HUES48 (cell line): ENCODE data around the gene PRKAG1.

Experiments used
- H3K27ac ChIP-seq: one replicate; pipeline ENCODE4 v1.7.0; 2013; ENCODE audit warnings: low read depth, low read length, inconsistent platforms
- H3K27me3 ChIP-seq: 2 replicates; pipeline ENCODE4 v1.6.1; 2013; ENCODE audit warnings: mild to moderate bottlenecking, low read length; ENCODE audit not compliant: control insufficient read depth, insufficient read depth
- H3K36me3 ChIP-seq: 2 replicates; pipeline ENCODE4 v1.6.1; 2013; ENCODE audit warnings: low read length; ENCODE audit not compliant: control insufficient read depth, insufficient read depth
- H3K4me1 ChIP-seq: 2 replicates; pipeline ENCODE4 v1.6.1; 2013; ENCODE audit warnings: mild to moderate bottlenecking, low read length; ENCODE audit not compliant: control insufficient read depth, insufficient read depth
- H3K4me3 ChIP-seq: 2 replicates; pipeline ENCODE4 v1.5.1; 2013; ENCODE audit warnings: mild to moderate bottlenecking, low read depth, low read length
- H3K9ac ChIP-seq: 2 replicates; pipeline ENCODE4 v1.6.1; 2013; ENCODE audit warnings: mild to moderate bottlenecking, low read depth, low read length, moderate library complexity
- H3K9me3 ChIP-seq: 2 replicates; pipeline ENCODE4 v1.6.1; 2013; ENCODE audit warnings: low read length; ENCODE audit not compliant: control insufficient read depth, insufficient read depth

Gene PRKAG1

DNA sequence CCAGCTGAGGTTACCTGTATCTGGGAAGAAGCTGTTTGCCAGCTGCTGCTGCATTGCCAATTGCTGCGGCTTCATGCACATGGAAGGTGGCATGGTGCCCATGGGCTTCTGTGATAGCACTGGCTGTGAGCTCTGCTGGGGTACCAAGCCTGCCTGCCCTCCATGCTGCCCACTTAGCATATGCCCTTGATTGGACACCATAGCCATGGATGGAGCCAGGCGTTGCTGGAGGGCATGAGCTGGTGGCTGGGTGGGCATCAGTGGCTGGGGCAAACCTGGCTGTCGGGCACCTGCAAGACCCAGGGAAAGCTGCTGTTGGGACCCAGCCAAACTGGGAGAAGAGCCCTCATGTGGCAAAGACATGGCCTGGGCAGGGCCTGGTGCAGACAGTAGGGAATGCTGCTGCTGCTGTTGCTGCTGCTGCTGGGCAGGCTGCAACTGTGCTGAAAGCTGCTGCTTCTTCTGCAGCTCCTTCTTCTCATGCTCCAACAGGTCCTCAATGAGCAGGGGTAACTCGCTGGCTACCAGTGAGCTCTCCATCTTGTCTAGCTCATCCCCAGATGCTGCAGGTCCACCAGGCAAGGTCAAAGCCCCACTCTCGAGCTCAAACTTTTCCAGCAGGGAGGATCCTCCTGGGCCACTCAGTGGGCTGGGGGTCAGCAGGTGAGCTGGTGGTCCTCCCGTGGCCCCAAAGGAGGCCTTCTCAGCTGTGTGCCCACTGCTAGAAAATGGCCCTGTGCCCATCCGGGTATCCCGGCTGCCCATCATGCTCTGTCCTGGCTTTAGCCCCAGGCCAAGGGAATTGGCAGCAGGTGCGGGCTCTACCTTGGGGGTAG lies 18.8 kb upstream of the PRKAG1 start:
- H3K9ac ChIP-seq, result no peak overlapping the region
- no peak overlapping the region for H3K4me3 ChIP-seq
- peaks cover 96% of the 10 kb centered on the region for H3K36me3 ChIP-seq
- no peaks in the 10 kb centered on the region for H3K9me3 ChIP-seq
- no peaks in the 10 kb centered on the region for H3K4me1 ChIP-seq
- H3K27me3 ChIP-seq, result no peaks in the 10 kb centered on the region
- H3K27ac ChIP-seq, result no peak overlapping the region

DNA sequence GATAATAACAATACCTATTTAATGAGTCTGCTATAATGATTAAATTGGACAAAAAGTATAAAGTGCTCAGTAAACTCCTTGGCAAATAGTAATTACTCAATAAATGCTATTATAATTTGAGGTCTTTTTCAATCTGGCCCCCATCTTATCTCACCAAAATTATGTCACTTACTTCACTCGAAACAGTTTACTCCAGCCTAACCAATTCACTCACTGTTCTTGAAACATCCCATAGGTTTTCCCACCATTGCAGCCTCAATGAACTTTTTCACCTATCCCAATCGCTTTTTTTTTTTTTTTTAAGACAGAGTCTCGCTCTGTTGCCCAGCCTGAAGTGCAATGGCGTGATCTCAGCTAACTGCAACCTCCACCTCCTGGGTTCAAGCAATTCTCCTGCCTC lies 17.5 kb upstream of the PRKAG1 start:
- H3K4me1 ChIP-seq, result no peaks in the 10 kb centered on the region
- H3K36me3 ChIP-seq, result peaks cover 96% of the 10 kb centered on the region
- no peak overlapping the region for H3K9ac ChIP-seq

DNA sequence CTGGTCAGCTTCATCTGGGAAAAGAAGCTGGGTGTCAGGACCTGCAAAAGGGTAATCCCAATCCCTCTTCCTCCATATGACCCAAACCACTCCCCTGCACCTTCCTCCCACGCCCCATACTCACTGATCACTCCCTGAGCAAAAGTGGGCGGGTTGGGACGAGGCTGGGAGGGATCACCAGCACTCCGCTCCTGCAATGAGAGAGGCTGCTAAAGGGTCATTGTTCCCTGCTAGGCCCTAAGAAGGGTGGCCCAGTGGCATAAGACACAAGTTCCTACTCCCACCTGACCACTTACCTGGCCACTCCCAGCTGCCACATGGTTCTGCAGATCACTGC lies 15.7 kb upstream of the PRKAG1 start:
- Histone ChIP-seq H3K4me3 (no peak overlapping the region), H3K9me3 (no peaks in the 10 kb centered on the region), H3K4me1 (no peaks in the 10 kb centered on the region), H3K36me3 (peaks cover 96% of the 10 kb centered on the region), H3K9ac (no peak overlapping the region), H3K27ac (no peak overlapping the region), H3K27me3 (no peaks in the 10 kb centered on the region)

More for the DNA sequence above, 17.5 kb upstream of the PRKAG1 start:
- Histone ChIP-seq H3K9me3 (no peaks in the 10 kb centered on the region), H3K4me3 (no peak overlapping the region), H3K27me3 (no peaks in the 10 kb centered on the region), H3K27ac (no peak overlapping the region)

DNA sequence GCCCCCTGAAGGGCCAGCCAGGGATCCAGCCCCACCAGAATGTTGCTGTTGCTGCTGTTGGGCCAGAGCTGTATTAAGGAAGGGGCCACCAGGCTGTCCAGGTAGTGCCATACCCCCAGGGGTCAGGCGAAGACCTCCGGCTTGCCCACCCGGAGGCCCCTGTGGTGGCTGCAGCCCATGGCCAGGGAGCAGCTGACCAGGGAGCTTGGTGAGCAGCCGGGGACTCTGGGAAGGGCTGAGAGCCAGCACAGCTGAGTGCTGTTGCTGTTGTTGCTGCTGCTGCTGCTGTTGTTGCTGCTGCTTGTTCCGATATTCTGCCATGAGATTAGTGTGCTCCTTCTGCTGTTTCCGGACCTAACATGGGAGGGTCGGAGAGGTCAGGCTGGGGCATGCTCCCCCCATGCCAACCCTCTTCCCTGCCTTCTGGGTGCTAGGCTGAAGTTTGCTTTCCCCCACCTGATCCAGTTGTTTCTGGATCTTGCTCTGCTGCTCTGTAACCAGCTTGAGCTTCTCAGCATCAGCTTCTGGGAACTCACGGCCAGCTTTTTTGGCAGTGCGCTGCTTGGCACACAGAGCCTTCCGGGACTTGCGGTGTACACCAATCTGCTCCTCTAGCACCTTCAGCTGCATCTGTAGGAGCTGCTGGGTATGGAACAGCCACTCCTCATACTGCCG lies 15.2 kb upstream of the PRKAG1 start:
- H3K9me3 ChIP-seq, result no peaks in the 10 kb centered on the region
- no peak overlapping the region for H3K4me3 ChIP-seq
- H3K27me3 ChIP-seq, result no peaks in the 10 kb centered on the region
- no peaks in the 10 kb centered on the region for H3K4me1 ChIP-seq
- no peak overlapping the region for H3K9ac ChIP-seq
- no peak overlapping the region for H3K27ac ChIP-seq
- H3K36me3 ChIP-seq, result peaks cover 96% of the 10 kb centered on the region

DNA sequence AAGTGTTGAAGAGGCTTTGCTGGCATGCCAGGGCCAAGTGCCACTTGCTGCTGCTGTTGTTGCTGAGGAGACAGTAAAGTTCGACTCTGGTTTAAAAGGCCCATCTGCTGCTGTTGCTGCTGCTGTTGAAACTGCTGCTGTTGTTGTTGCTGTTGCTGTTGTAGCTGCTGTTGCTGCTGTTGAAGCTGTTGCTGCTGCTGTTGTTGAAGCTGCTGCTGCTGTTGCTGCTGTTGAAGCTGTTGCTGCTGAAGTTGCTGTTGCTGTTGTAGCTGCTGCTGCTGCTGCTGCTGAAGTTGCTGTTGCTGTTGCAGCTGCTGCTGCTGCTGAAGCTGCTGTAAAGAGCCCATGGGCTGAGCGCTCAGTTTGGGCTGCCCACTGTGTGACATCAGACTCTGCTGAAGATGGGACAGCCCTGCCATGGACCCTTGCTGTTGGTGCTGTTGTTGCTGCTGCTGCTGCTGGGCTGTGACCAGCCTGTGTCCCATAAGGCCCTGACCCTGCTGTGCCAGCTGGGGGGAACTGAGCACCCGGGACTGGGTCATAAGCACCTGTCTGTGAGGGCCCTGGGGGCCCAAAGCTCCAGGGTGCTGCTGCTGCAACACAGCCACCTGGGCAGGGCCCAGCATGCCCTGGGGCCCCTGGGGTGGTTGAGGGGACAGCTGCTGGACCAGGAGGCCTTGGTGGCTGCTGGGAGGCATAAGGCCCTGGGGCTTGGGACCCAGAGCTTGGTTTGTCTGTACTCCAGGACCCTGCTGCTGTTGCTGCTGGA lies 14.3 kb upstream of the PRKAG1 start:
- H3K4me1 ChIP-seq, result no peaks in the 10 kb centered on the region
- peaks cover 96% of the 10 kb centered on the region for H3K36me3 ChIP-seq
- H3K9me3 ChIP-seq, result no peaks in the 10 kb centered on the region
- H3K4me3 ChIP-seq, result no peak overlapping the region
- no peak overlapping the region for H3K27ac ChIP-seq
- no peak overlapping the region for H3K9ac ChIP-seq
- H3K27me3 ChIP-seq, result no peaks in the 10 kb centered on the region

DNA sequence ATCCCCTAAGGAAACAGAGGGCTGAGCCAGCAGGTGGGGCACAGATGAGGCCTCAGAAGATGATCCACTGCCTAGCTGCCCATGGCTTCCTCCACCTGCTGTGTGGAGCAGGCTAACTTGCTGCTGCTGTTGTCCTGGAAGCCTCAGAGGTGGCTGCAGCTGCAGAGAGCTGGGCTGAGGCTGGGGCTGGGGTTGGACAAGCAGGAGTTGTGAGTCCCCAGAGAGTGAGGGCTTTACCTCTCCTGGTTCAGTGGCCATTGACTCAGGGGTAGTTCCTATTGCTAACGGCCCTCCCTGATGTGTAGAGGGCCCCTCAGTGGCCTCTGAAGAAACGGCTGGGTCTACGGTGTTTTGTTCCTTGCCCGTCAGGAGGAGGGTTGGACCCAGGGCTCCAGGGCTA lies 13.7 kb upstream of the PRKAG1 start:
- H3K4me1 ChIP-seq, result no peaks in the 10 kb centered on the region
- no peak overlapping the region for H3K27ac ChIP-seq
- H3K27me3 ChIP-seq, result no peaks in the 10 kb centered on the region
- H3K4me3 ChIP-seq, result no peak overlapping the region
- H3K9ac ChIP-seq, result no peak overlapping the region
- H3K9me3 ChIP-seq, result no peaks in the 10 kb centered on the region
- peaks cover 96% of the 10 kb centered on the region for H3K36me3 ChIP-seq

DNA sequence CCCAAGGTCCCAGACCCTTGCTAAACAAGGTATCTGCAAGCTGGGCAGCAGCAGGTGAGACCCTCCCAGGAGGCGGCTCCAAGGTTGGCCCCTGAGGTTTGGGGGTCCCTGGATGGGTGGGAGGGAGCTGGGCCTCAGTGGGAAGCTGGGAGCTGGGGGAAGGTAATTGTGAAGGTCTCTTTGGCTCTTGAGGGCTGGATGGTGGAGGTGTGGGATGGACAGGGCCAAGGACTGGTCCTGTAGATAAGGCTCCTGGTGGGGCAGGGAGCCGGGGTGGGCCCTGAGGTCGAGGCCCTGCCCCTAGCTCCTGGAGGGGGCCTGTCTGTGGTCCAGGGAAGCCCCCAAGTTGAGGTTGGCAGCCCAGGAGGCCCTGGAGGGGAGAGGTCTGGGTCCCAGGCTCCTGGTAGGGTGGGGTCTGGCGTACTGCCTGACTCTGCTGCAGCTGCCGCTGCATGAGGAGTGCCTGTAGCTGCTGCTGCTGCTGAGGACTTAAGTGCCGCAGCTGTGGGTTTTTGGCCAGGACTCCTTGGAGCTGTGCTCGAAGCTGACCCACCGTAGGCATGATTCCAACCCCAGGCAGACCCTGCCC lies 13.1 kb upstream of the PRKAG1 start:
- Histone ChIP-seq H3K36me3 (peaks cover 95% of the 10 kb centered on the region), H3K27me3 (no peaks in the 10 kb centered on the region), H3K27ac (no peak overlapping the region), H3K9ac (no peak overlapping the region), H3K9me3 (no peaks in the 10 kb centered on the region), H3K4me3 (no peak overlapping the region), H3K4me1 (no peaks in the 10 kb centered on the region)

DNA sequence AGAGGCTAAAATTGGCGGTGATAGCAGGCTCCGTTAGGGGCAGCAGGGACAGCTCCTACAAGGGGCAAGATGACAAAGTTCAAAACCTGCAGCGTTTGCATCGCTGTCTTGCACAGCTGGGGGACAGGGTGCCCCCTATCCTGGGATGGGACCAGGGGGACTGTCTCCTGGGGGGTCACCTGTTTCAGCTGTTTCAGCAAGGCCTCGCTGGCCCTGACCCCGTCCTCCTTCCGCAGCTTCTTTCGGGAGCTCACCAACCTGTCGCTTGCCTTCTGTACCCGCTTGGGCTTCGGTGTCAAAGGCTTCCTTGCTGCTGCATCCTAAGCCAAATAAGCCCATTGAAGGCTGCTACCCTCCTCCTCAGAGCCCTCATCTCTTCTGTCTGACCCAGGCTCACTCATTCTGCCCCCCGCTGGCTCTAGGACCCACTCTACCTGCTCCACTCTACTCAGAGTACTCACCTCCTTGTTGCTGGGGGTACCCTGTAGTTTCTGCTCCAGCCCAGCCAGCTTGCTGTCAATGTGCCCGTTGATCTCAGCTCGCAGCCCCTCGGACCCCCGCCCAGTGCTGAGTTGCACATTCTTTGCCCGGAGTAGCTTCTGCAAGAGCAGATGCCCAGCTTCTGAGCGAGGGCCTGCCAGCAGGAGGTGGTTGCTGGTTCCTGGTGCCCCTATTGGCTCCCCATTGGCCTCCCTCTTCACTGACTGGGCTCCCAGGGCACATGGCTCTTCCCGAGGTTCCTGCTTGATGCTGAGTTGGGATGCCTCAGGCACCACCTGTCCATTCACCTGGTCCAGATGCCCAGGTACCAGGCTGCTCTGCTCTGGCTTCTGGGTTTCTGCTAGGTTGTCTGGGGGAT lies 12.4 kb upstream of the PRKAG1 start:
- Histone ChIP-seq H3K4me1 (no peaks in the 10 kb centered on the region), H3K9me3 (no peaks in the 10 kb centered on the region), H3K27ac (no peak overlapping the region), H3K36me3 (peaks cover 97% of the 10 kb centered on the region), H3K4me3 (no peak overlapping the region), H3K9ac (no peak overlapping the region), H3K27me3 (no peaks in the 10 kb centered on the region)

DNA sequence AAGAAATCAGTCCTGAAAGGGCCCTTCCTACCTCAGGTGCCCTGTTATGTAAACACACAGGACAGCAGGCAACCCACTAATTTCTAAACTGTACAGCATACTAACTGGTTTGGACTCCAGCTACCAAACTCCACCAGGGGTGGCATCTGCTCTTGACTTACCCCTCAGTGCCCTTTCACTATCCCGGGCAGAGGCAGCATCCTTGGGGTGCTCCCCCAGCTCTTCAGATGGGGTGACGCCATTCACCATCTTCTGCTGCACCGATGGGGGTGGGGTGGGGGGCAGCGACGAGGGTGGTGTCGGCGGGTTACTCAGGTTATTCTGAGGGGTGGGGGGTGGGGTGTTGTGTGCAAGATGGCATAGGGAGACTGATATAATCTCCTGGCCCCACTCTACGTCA lies 11.5 kb upstream of the PRKAG1 start:
- Histone ChIP-seq H3K27me3 (no peaks in the 10 kb centered on the region), H3K4me1 (no peaks in the 10 kb centered on the region), H3K9me3 (no peaks in the 10 kb centered on the region), H3K27ac (no peak overlapping the region), H3K36me3 (peaks cover 99% of the 10 kb centered on the region), H3K9ac (no peak overlapping the region), H3K4me3 (no peak overlapping the region)

DNA sequence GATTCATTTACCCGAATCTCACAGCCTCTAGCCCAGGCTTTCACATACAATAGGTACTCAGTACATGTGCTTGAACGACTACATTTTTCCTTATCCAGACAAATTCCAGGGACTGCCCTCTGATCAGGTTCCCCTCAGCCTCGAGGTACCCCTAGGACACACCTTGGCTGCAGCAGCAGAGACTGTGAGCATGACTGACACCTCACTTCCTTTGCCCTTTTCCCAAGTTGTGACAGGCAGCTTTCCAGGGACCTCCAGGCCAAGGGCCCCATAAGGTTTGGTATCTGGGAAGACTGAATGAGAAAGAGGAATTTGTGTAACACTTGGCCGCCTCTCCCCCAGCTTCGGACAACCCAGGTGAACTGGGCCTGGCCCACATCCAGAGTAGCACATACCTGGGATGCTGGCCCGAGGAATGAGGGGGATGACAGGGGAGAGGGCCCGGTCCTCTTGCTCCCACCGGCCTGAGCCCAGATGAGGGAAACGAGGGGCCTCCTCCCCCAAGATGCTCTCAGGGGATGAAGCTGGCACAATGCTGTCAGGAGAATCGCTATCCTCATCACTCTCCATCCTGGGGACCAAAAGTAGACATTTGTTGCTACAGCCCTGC lies 10.2 kb upstream of the PRKAG1 start:
- Histone ChIP-seq H3K9me3 (no peaks in the 10 kb centered on the region), H3K36me3 (peaks cover 99% of the 10 kb centered on the region), H3K27ac (no peak overlapping the region), H3K4me3 (no peak overlapping the region), H3K9ac (no peak overlapping the region), H3K4me1 (no peaks in the 10 kb centered on the region), H3K27me3 (no peaks in the 10 kb centered on the region)
